Right lung (tissue), 5 donors: ENCODE data around the gene CKS1B. TPM values are rescaled to one million over a fixed set of nuclear protein-coding genes. Genes with fewer than 3 reads are reported as not detected.

Source experiments
- DNase-seq, 2 donors: peaks; one replicate each; pipeline ENCODE4 v3.0.0-alpha.2; 2013
- polyA plus RNA-seq, 5 donors: library from polyadenylated mRNA; unstranded; fragments of 120-200 nt; gene quantifications; one replicate each; pipeline versions ENCODE4 v1.2.1 to v1.2.3, GENCODE V29; 2013; ENCODE audit warnings: inconsistent platforms in 1 of 5, low replicate concordance in 1 of 5; ENCODE audit not compliant: insufficient read length in 5 of 5, insufficient read depth in 1 of 5

Gene CKS1B
- polyA plus RNA-seq, 5 donors = 85.1 to 149 (median 115) TPM

GRCh38 chr1:154944401-154945159 is 29.9 kb upstream of the CKS1B start:
- DNase-seq = no peak

- DNase-seq = no peak
Observed at GRCh38 chr1:154945160-154945961, 29.1 kb upstream of the CKS1B start.

GRCh38 chr1:154945962-154946850 is 28.3 kb upstream of the CKS1B start:
- no peak for DNase-seq

GRCh38 chr1:154948079-154948478 is 26.4 kb upstream of the CKS1B start:
- no peak for DNase-seq

GRCh38 chr1:154951901-154952657 is 22.4 kb upstream of the CKS1B start:
- no peak for DNase-seq

- DNase-seq = no peak
Observed at GRCh38 chr1:154952664-154953063, 21.8 kb upstream of the CKS1B start.

- no peak for DNase-seq
Observed at GRCh38 chr1:154953611-154954038, 20.9 kb upstream of the CKS1B start.

- DNase-seq = no peak
Observed at GRCh38 chr1:154954541-154954940, 19.9 kb upstream of the CKS1B start.

- no peak for DNase-seq
Observed at GRCh38 chr1:154955039-154955717, 19.3 kb upstream of the CKS1B start.

- peak; percentile 88 to 92 for DNase-seq
Observed at GRCh38 chr1:154955718-154956543, 18.6 kb upstream of the CKS1B start, which contains the start of gene PBXIP1. TSS of gene PBXIP1 (minus strand) at chr1:154956099. CDS start at chr1:154953721, 2,378 bp downstream.

GRCh38 chr1:154956544-154956941 is 17.9 kb upstream of the CKS1B start:
- DNase-seq = no peak

- DNase-seq = no peak
Observed at GRCh38 chr1:154957091-154957657, 17.3 kb upstream of the CKS1B start.

- no peak for DNase-seq
Observed at GRCh38 chr1:154958036-154958435, 16.4 kb upstream of the CKS1B start.

- DNase-seq = no peak
Observed at GRCh38 chr1:154958681-154959425, 15.6 kb upstream of the CKS1B start.

GRCh38 chr1:154959426-154959780 is 15.1 kb upstream of the CKS1B start:
- no peak for DNase-seq

GRCh38 chr1:154960446-154961136 is 13.9 kb upstream of the CKS1B start:
- no peak for DNase-seq

- peak; percentile 80 to 86 for DNase-seq
Observed at GRCh38 chr1:154961207-154962155, 13.0 kb upstream of the CKS1B start, which contains the start of gene PYGO2. TSS of gene PYGO2 (minus strand) at chr1:154961782. CDS start at chr1:154961576, 206 bp downstream.
